Activated T-cell treated with anti-CD3 and anti-CD28 coated beads for 24 hours (primary cell): ENCODE measurements around the gene DESI2.
"Not testable (repeated sequence)": the region's sequence is repeated elsewhere in the genome, so short reads cannot be mapped to it uniquely, and the experiment has no call there.

ENCODE experiments used
- DNase-seq: peaks from one replicate; pipeline ENCODE4 v3.0.0-alpha.2; 2020; ENCODE audit warnings: low read depth

DESI2 gene

DNA sequence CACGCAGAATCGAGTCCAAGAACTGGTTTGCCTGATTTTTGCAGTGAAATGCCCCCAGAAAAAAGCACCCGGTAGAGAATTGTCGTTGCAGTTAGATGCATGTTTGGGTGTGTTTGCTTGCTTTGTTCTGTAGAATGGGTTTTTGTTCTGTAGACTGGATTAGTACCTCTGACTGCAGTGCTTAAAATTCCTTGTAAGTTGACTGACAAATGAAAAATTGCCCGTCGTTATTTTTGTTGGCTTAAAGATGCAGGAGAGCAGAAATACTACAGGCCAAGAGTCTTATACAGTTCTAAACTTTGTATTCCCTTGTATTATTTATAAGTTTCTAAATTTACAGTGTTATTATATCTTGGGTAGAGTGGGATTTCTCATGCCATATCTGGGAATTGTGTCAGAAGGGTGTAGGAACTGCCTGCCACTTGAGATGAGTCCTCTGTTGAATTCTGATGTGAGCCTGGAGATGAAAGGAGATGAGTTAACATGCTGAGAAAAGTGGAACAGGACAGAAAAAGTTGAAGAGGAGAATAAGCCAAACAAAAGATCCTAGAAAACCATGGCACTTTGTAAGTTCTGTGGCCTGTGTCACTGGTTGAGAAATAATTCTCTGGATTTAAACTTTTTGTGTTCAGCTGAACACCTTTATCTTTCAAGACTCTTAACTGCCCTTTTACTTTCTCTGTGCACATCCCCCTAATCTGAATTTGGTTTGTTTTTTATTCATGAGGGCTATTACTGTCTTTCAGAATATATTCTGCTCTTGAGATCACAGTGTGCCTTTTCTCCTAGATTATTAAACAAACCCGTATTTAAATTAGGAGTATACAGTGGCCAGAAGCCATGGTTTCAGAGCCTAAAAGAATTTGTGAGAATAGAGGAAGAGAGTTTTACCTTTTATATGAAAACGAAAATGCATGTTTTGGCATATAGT is 1.4 kb downstream of the DESI2 start:
- DNase-seq, result no peak

DNA sequence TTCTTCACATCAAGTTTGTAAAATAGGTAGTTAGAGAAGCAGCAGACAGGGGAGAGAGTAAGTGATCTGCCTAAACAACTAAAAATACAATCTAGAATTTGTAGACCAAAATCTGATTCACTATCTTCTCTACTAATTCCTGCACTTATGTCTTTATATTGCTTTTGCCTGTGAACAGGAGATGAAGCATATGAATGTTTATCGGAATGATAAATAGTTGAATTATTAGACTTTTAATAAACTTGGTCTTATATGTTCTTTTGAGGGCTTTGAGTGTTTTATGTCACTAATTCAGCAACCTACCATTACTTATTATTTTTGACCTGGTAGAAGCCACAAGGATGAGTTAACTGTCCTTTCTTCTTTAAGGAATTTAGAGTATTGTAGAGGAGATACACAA is 2.3 kb downstream of the DESI2 start:
- no peak for DNase-seq

DNA sequence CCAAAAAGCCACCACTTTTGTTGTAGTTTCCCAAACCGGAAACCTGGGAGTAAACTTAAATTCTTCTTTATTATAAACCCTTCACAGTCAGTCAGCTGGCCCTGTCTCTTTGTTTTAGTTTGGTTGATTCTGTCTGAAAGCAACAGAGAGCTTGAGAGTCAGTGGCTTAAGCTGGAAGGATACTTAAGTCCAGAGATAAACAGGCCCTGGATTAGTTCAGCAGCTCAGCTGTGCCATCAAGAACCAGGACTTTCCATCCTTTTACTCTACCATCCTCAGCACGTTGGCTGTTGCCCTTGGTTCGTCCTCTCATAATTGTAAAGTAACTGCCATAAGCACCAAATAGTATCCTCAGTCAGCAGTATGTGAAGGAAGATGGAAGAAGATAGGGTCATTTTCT is 4.5 kb downstream of the DESI2 start:
- DNase-seq, result no peak

DNA sequence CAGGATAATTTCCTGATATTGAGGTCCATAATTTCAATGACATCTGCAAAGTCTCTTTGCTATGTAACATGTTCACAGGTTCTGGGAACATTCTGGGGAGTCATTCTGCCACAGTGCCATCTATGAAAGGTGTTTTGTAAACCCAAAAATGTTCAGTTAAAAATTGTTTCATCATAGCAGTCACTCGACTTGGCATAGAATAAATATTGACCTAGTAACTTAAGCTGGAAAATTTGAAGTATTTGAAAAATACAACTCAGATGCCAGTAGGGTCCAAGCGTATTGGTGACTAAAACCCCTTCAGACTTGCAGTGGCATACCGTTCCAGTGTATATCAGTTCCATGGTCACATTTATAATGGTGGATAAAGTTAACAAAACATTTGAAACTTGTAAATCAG is 6.8 kb downstream of the DESI2 start:
- no peak for DNase-seq

DNA sequence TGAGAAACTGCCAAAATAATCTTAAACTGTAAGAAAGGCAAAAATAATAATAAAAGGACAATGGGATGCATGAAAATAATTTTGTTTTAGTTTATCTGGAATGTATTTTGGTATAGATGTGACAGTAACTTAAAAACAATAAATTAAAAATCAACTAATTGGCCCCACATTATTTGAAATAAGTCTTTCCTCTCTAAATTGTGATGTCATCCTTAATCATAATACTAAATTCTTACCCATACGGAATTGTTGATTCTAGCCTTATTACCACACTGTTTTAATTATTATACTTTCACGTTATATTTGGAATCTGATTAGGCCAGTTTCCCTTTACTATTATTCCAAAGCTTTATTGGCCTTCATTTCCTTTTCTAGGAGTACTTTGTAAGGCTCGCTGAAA is 7.7 kb downstream of the DESI2 start:
- DNase-seq, result no peak

DNA sequence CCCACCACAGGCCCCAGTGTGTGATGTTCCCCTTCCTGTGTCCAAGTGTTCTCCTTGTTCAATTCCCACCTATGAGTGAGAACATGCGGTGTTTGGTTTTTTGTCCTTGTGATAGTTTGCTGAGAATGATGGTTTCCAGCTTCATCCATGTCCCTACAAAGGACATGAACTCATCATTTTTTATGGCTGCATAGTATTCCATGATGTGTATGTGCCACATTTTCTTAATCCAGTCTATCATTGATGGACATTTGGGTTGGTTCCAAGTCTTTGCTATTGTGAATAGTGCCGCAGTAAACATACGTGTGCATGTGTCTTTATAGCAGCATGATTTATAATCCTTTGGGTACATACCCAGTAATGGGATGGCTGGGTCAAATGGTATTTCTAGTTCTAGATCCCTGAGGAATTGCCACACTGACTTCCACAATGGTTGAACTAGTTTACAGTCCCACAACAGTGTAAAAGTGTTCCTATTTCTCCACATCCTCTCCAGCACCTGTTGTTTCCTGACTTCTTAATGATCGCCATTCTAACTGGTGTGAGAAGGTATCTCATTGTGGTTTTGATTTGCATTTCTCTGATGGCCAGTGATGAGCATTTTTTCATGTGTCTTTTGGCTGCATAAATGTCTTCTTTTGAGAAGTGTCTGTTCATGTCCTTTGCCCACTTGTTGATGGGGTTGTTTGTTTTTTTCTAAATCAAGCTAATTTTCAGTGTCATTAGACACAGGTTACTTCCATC is 8.8 kb downstream of the DESI2 start:
- not testable (repeated sequence) for DNase-seq

DNA sequence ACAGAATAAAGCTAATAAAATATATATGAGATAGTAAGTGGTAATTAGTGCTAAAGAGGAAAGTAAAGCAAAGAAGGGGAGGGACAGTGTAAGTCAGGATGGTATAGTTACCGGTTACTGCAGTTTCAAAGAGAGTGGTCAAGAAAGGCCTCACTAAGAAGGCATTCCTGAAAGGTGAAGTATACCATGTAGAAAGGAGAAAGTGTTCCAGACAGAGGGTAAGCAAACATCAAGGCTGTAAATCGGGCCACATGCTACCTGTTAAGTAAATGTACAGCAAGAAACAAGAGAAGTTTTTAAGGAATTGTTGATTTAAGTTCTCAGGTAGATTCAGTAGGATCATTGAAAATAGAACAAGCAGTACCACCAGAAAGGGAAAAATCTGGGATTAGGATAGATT is 9.7 kb downstream of the DESI2 start:
- DNase-seq, result no peak

DNA sequence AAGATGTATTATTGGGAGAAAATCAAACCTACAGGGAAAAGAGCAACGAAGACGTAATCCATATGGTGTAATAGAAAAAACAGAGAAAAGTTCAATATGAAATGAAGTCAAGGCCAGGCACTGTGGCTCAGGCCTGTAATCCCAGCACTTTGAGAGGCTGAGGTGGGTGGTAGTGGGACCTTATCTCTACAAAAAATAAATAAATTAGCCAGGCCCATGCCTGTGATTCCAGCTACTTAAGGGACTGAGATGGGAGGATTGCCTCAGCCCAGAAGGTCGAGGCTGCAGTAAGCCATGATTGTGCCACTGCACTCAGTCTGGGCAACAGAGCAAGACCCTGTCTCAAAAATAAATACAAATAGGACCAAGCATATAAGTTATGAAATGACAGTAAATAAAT is 11.4 kb downstream of the DESI2 start:
- no peak for DNase-seq

DNA sequence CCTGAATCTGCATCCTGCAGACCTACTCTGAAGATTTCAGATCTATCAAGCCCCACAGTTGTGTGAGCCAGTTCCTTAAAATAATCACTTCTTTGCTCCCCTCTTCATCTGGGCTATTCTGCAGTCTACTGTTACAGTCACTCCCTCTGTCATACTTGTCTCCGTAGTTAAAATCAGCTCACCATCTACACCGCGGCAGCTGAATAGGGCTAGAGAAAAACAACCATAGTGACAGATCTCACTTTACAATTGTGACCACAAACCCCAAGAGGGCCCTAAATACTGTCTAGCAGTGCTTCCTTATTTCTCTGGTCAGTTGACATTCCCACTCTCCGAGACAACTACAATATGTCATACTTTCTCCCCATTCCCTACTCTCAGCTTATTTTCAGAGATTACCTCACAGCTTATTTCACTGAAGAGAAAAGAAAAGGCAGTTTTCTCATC is 12.9 kb downstream of the DESI2 start:
- no peak for DNase-seq

DNA sequence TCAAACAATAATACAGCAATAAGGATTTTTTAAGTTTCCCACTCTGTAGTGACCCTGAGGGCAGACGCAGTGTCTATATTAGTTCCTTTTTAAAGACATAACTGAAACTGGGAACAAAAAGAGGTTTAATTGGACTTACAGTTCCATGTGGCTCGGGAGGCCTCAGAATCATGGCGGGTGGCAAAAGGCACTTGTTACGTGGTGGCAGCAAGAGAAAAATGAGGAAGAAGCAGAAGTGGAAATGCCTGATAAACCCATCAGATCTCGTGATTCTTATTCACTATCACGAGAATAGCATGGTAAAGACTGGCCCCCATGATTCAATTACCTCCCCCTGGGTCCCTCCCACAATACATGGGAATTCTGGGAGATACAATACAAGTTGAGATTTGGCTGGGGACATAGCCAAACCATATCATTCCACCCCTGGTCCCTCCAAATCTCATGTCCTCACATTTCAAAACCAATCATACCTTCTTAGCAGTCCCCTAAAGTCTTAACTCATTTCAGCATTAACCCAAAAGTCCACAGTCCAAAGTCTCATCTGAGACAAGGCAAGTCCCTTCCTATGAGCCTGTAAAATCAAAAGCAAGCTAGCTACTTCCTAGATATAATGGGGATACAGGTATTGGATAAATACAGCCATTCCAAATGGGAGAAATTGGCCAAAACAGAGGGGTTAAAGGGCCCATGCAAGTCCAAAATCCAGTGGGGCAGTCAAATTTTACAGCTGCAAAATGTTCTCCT is 13.9 kb downstream of the DESI2 start:
- not testable (repeated sequence) for DNase-seq

DNA sequence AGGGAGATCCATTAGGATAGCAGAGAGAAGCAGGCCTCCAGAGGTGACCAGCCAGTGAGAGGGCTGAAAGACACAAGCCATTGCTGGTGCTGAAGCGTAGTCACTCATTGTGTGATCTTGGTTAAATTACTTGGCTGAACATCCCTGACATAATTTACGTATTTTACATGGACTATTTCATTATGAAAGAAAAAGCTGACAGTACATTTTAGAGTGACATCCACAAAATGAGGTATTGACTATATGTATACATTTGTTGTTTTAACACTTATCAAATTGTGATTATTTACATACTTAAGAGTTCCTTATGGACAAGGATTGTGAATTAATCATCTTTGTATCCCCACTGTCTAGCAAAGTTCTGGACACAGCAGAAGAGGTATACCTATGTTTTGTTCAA is 14.9 kb downstream of the DESI2 start:
- DNase-seq, result no peak

DNA sequence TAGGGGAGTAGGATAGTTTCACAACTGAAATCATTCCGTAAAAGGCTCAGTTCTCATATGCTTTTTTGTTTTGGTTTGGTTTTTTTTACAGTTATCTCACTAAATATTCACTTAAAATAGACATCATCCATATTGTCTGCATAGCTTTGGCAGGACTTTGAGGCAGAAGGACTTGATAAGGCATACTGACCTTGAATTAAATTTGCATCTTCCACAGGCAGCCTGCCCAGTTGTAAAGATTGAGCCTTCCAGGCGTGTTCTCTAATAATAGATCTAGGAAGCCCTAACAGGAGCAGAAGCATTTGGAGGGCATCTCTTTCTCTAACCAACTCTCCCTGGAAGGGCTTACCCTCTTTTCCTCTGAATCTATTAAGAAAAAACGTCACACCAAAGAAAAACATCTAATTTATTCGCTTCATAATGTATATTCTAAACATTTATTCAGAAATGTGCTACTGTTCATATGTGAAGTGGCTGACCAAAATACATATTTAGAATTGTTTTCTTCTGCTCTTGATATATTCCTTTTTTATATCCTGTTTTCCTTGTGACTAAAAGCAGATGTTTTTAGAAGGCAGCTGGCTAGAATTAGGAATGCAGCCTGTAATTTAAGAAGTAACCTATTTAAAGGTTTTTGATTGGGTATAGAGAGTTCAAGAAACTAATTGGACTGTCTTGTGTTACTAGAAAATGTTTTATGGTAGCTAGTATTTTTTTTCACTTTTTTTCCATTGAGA is 20.2 kb downstream of the DESI2 start:
- no peak for DNase-seq

DNA sequence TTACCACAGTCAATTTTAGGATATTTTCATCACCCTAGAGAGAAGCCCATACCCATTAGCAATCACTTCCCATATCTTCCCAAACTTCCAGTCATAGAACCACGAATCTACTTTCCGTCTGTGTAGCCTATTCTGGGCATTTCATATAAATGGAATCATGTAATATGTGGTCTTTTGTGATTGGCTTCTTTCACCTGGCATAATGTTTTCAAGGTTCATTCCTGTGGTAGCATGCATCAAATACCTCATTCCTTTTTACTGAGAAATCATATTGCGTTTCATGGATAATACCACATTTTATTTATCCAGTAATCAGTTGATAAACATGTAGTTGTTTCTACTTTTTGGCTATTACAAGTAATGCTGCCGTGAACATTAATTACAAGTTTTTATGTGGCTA is 21.5 kb downstream of the DESI2 start:
- no peak for DNase-seq

DNA sequence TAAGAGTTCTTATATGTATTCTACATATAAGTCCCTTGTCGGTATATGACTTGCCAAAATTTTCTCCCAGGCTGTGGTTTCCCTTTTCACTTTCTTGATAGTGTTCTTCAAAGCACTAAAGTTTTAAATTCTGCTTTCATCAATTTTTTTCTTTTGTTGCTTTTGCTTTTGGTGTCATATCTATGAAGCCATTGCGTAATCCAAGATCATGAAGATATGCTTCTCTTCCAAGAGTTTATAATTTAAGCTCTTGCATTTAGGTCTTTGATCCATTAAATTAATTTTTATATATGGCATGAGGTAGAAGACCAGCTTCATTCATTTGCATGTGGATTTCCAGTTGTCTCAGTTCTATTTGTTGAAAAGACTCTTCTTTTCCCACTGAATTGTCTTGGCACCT is 22.2 kb downstream of the DESI2 start:
- no peak for DNase-seq

DNA sequence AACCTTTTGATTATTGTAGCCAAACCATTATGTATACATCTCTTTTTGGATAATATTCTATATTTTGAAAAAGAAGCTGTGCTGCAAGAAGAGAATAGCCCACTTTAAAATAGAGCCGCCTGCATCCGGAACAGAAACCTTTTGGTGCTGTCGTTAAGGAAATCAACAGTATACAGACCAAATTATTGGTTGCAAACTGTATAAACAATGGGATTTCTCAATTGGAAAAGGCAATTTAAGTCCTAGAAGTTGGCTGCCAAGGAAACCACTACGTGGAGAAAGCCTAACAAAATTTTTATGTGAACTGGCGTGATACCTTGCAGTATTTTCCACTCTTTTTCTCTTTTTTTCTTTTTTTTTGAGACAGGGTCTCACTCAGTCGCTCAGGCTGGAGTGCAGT is 25.8 kb downstream of the DESI2 start:
- DNase-seq, result no peak

DNA sequence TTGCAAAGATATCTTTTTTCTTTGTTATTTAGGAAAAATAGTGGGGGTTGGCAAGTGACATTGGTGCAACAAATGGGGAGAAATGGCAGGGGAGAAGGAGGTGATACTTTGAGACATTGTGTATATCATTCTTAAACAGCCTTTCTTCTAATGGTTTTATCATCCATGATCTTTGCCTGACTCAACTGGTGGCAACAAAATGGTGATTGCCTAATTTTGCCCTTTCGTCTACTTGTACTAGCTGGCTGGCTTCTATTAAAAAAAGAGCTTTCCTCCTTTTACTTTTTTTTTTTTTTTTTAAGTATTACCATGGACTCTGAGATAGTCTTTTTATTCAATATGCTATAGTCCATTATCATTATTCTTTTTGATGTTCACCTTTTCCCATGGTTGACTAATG is 27.7 kb downstream of the DESI2 start:
- DNase-seq, result no peak

DNA sequence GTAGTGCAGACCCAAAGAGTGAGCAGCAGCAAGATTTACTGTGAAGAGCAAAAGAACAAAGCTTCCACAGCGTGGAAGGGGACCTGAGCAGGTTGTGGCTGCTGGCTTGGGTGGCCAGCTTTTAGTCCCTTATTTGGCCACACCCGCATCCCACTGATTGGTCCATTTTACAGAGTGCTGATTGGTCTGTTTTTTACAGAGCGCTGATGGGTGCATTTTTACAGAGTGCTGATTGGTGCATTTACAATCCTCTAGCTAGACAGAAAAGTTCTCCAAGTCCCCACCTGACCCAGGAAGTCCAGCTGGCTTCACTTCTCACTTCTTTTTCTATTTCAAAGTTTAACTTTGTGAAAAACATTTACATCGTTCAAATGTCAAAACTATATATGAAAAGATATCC is 29.2 kb downstream of the DESI2 start:
- DNase-seq, result not testable (repeated sequence)

DNA sequence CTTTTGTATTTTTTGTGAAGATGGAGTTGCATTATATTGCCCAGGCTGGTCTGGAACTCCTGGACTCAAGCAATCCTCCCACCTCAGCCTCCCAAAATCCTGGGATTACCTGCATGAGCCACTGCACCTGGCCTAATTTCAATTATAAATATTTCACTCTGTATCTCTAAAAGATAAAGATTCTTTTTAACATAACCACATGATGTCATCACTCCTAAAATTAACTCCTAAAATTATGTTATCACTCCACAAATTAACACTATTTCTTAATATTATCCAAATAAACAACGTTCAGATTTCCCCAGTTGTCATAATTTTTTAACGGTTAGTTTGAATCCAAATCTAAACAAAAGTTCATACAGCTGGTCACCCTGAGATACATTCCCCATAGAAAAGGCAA is 43.0 kb downstream of the DESI2 start:
- DNase-seq, result no peak

DNA sequence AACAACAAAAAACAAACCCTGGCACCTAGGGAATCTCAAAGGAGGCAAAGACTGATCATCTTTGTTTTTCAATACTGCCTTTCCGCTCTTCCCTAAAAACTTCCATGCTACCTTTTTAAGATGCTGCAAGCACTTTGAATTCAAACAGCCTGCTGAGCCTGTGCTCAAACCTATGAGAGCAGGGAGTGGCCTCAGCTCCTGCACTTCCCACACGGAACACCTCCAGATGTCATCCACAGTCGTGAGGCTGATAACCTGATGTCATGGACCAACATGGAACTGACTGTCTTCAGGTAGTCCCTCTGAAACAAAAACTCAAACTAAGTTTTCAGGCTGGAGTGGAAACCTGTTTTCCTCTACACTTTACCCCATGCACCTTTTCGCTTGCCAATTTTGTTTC is 46.8 kb downstream of the DESI2 start:
- no peak for DNase-seq

DNA sequence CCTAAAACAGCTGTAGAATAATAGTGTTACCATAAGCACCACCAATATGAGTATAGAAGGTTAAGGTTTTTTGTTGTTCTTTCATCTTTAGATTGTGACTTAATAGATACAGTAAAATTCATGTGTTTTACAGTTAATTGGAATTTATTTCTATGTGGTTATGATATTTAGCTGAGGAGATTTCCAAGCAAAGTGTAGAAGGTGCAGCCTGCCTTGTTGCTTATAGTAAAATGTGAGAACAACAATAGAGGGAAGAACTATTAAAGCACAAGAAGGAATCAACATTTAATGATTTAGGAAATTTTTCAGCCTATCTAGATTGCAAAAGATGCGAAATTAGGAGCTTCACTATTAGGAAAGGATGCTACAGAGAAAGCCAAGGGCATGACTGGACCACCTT is 47.9 kb downstream of the DESI2 start:
- DNase-seq, result no peak

DNA sequence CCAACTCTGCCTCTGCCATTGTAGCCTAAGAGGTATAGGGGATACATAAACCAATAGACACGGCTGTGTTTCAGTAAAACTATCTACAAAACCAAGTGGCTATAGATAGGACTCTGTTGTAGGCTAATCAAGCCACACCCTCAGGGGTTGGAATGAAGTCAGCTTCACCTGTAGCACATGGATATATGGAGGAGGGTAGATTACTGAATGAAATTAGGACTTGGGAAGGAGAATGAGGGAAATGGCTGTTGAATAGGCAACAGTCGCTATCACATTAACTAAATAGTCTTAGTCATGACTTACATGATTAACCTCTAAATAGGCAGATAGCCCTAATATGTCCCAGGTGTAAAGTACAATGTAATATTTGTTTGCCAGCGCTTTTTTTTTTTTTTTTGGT is 49.7 kb downstream of the DESI2 start:
- no peak for DNase-seq

DNA sequence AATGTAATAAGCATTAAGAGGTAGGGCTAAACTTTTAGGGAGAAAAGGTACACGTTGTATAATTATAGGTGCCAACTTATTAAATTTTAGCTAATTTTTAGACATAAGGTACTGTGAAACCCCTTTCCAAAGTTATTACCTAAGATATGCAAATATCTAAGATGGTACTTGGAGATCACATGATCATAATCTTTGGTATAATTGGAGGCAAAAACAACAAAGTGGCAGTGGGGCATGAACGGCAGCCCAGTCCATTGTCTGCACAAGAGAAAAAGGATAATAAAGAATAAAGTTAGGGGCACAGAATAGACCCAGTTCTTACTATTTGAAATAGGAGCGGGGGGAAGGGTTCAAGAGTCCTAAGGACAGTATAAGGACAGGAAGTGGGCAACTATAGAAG is 51.2 kb downstream of the DESI2 start:
- no peak for DNase-seq
